GM12874 (cell line): ENCODE results near the gene CYP27A1.

Experiments
- CTCF ChIP-seq: IDR thresholded peaks from 2 replicates; pipeline ENCODE4 v1.5.1; 2011; ENCODE audit warnings: low read depth, mild to moderate bottlenecking, control low read depth, low read length, moderate library complexity; ENCODE audit not compliant: insufficient read depth

CYP27A1 gene

GRCh38 chr2:218755198-218755566, 26.8 kb upstream of the CYP27A1 start:
- TF ChIP-seq CTCF: no peak

GRCh38 chr2:218755567-218756404, 26.2 kb upstream of the CYP27A1 start:
- no peak for TF ChIP-seq CTCF

- no peak for TF ChIP-seq CTCF
These were observed 25.2 kb upstream of the CYP27A1 start for GRCh38 chr2:218756599-218757377.

- TF ChIP-seq CTCF: no peak
These were observed 20.2 kb upstream of the CYP27A1 start for GRCh38 chr2:218761795-218762194.

- no peak for TF ChIP-seq CTCF
These were observed 8.1 kb upstream of the CYP27A1 start for GRCh38 chr2:218773881-218774280.

GRCh38 chr2:218776488-218776887, 5.5 kb upstream of the CYP27A1 start:
- TF ChIP-seq CTCF: no peak

- TF ChIP-seq CTCF: no peak
These were observed 4.5 kb upstream of the CYP27A1 start for GRCh38 chr2:218777276-218777990.
